ENCODE data around the gene BCO2.

Gene BCO2

GRCh38 chr11:112253605-112254242, 78.4 kb downstream of the BCO2 start:
- FAIRE-seq, result no peak

GRCh38 chr11:112255067-112255720, 79.9 kb downstream of the BCO2 start:
- FAIRE-seq, result no peak

GRCh38 chr11:112260490-112260889, 85.2 kb downstream of the BCO2 start, which contains the start of gene PLET1:
Gene PLET1 (minus strand): TSS chr11:112260860. CDS start chr11:112260589, 271 bp downstream.
- FAIRE-seq, result no peak

DNA sequence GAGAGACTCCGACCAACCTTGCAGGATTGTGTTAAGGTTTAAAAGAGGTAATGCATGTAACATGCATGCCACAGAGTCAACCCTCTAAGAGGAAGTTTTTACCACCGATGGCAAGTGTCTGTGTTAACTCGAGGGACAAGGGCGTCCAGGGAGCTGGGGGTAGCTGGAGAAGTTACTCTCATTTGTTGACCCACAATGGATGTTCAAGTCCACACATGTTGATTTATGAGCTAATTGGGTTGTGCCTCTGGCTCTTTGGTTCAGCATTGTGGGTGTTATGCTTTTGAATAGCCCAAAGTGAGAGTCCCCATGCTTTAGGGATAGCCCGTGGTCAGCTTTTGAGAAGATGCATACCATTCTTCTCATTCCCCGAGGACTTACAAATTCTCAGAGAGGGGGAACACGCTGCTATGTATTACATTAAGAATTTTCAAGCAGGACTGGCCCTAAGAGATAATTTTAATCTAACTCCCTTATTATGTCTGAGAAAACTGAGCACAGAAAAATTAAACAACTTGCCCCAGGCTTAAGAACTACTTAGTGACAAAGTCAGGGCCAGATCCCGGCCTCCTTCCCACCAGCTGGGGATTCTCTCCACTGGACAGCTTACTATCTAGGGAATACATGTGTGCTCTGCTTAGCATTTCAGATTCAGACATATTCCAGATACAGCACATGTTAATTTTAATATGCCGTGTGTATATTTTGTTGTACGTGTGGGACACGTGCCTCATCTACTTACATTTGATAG, 90.5 kb downstream of the BCO2 start:
- no peak for FAIRE-seq

GRCh38 chr11:112266410-112266778, 91.1 kb downstream of the BCO2 start:
- no peak for FAIRE-seq

DNA sequence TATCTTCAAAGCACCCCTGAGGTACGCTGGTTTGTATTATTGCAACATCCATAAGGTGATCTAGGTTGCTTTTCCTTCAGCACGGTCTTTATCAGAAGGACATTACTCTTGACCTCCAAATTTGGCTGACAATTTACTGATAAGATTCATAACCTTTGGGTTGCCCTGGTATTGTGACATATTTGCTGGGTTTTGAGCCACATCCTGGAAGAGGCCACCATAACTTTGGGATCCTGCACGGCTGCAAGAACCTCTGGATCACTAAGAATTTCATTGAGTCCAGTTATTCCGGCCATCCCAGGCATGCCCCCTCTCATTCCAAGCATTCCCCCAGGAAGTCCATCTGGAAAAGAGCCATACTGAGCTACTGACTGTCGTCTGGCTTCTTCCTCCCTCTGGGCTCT, 91.9 kb downstream of the BCO2 start:
- FAIRE-seq, result no peak

DNA sequence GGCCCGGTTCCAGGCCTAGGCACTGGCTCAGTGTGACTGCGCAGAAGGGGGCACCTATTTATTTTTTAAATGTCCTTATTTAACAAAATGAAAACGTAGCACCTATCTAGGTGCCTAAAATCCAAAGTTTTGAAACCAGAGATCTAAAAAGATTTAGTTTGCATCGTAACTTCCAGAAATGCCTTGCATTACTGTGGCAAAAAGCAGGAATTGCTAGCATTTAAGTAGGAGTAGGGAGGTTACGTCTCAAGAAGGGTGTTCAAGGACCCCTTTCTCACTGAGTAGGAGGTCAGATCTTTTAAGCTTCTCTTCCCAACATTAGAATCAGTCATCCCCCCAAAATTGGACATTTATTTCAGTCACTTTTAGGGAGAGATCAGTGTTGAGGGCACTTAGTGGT, 93.1 kb downstream of the BCO2 start:
- FAIRE-seq, result no peak
